Dermis blood vessel endothelial cell (primary cell): Measurements from ENCODE around the gene CDKAL1. TPM values are rescaled to one million over a fixed set of nuclear protein-coding genes. Genes with fewer than 3 reads are reported as not detected.

Experiments used
- DNase-seq: peaks from one replicate; pipeline ENCODE4 v3.0.0; 2010
- total RNA-seq: library from RNA; depleted of rRNA; stranded (reverse); fragments of >200 nt; gene quantifications from 2 replicates; pipeline ENCODE4 v1.2.3, GENCODE V29; 2014

Gene CDKAL1
- total RNA-seq, 1 donor from 2014 or later: 28.1 TPM

- DNase-seq: no peak
Observed at GRCh38 chr6:20933057-20933788, 399.0 kb downstream of the CDKAL1 start.

GRCh38 chr6:20936949-20937348 is 402.7 kb downstream of the CDKAL1 start:
- DNase-seq: no peak

GRCh38 chr6:20939161-20939775 is 405.0 kb downstream of the CDKAL1 start:
- DNase-seq: no peak

GRCh38 chr6:20943040-20943627 is 408.9 kb downstream of the CDKAL1 start:
- DNase-seq: no peak

GRCh38 chr6:20943922-20944321 is 409.7 kb downstream of the CDKAL1 start:
- no peak for DNase-seq

- DNase-seq: no peak
Observed at GRCh38 chr6:20946022-20946421, 411.8 kb downstream of the CDKAL1 start.

- DNase-seq: no peak
Observed at GRCh38 chr6:20946890-20947289, 412.6 kb downstream of the CDKAL1 start.

GRCh38 chr6:20947977-20948376 is 413.7 kb downstream of the CDKAL1 start:
- DNase-seq: no peak

- DNase-seq: no peak
Observed at GRCh38 chr6:20948556-20948955, 414.3 kb downstream of the CDKAL1 start.

- DNase-seq: no peak
Observed at GRCh38 chr6:20949138-20949537, 414.9 kb downstream of the CDKAL1 start.

GRCh38 chr6:20952699-20953474 is 418.6 kb downstream of the CDKAL1 start:
- peak; percentile 95 for DNase-seq

- DNase-seq: no peak
Observed at GRCh38 chr6:20954315-20954714, 420.1 kb downstream of the CDKAL1 start.

GRCh38 chr6:20955131-20955530 is 420.9 kb downstream of the CDKAL1 start:
- DNase-seq: no peak

GRCh38 chr6:20955751-20956150 is 421.5 kb downstream of the CDKAL1 start:
- DNase-seq: no peak

- DNase-seq: no peak
Observed at GRCh38 chr6:20960067-20960466, 425.8 kb downstream of the CDKAL1 start.

GRCh38 chr6:20965276-20965675 is 431.0 kb downstream of the CDKAL1 start:
- no peak for DNase-seq

- no peak for DNase-seq
Observed at GRCh38 chr6:20965915-20966314, 431.7 kb downstream of the CDKAL1 start.

- no peak for DNase-seq
Observed at GRCh38 chr6:20969551-20969950, 435.3 kb downstream of the CDKAL1 start.

- no peak for DNase-seq
Observed at GRCh38 chr6:20976391-20976918, 442.2 kb downstream of the CDKAL1 start.

- peak; percentile 55 for DNase-seq
Observed at GRCh38 chr6:20978151-20978614, 443.9 kb downstream of the CDKAL1 start.

- DNase-seq: no peak
Observed at GRCh38 chr6:20979076-20979475, 444.8 kb downstream of the CDKAL1 start.

- DNase-seq: peak; percentile 34
Observed at GRCh38 chr6:20983961-20984360, 449.7 kb downstream of the CDKAL1 start.

- DNase-seq: no peak
Observed at GRCh38 chr6:20985821-20986220, 451.6 kb downstream of the CDKAL1 start.
